Skeletal muscle satellite cell (primary cell): ENCODE data around the gene AADACL3.
"Not testable (repeated sequence)": the region's sequence is repeated elsewhere in the genome, so short reads cannot be mapped to it uniquely, and the experiment has no call there.

Source experiments
- H3K27me3 ChIP-seq: 2 replicates; pipeline ENCODE4 v1.7.0; 2013; ENCODE audit warnings: low read length; ENCODE audit not compliant: control insufficient read depth, insufficient read depth
- H3K36me3 ChIP-seq: 2 replicates; pipeline ENCODE4 v1.7.0; 2013; ENCODE audit warnings: mild to moderate bottlenecking, control low read depth, low read length; ENCODE audit not compliant: insufficient read depth
- H3K4me1 ChIP-seq: 2 replicates; pipeline ENCODE4 v1.7.0; 2013; ENCODE audit warnings: low read length; ENCODE audit not compliant: control insufficient read depth, insufficient read depth
- H3K4me2 ChIP-seq: 2 replicates; pipeline ENCODE4 v1.7.0; 2013; ENCODE audit warnings: mild to moderate bottlenecking, low read length
- H3K4me3 ChIP-seq: 2 replicates; pipeline ENCODE4 v1.7.0; 2013; ENCODE audit warnings: low read length
- H3K9ac ChIP-seq: 2 replicates; pipeline ENCODE4 v1.7.0; 2013; ENCODE audit warnings: mild to moderate bottlenecking, low read depth, low read length, moderate library complexity
- H3K9me3 ChIP-seq: replicated peaks from 2 replicates; pipeline ENCODE4 v1.7.0; 2013; ENCODE audit warnings: mild to moderate bottlenecking, control low read depth, low read length

Gene AADACL3

DNA sequence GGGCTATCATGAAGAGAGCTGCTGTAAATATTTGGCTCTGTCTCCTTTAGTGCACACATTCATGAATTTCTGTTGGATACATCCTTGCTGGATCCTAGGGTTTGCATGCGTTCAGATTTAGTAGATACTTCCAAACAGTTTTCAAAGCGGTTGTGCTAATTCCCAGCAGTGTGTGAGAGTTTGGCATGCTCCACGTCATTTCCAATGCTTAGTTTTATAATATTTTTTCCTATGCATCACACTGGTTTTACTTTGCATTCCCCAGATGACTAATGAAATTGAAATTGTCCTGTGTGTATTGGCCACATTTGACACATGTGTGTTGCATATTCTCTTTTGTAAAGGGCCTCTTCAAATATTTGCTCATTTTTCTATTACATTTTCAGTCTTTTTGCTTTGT, 18.5 kb upstream of the AADACL3 start:
- Histone ChIP-seq H3K9me3 (no peaks in the 10 kb centered on the region), H3K4me1 (no peaks in the 10 kb centered on the region)

DNA sequence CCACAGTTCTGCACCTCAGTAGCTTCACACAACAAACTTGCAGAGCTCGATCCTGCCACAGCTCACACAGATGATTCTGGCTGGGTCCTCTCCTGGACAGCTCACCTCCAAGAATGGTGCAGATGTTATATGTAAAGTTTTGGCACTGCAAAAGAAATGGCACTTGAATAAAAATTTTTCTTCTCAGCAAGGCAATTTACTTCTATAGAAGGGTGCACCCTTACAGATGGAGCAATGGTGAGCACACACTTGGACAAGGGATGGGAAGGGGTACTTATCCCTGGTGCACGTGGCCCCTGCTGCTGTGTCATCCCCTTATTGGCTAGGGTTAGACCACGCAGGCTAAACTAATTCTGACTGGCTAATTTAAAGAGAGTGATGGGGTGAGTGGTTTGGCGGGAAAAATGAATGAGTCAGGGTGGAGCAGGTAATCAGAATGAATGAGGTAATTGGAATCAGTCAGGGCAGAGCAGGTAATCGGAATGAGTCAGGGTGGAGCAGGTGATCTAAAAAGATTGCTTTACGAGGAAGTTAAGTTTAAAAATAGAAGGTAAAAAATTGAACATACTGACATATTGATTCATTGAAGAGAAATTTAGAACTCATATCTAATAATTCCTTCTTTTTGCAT, 12.0 kb upstream of the AADACL3 start:
- Histone ChIP-seq H3K36me3 (no peaks in the 10 kb centered on the region), H3K9me3 (no peaks in the 10 kb centered on the region), H3K4me3 (no peak overlapping the region), H3K27me3 (no peaks in the 10 kb centered on the region), H3K4me1 (no peaks in the 10 kb centered on the region), H3K9ac (no peak overlapping the region), H3K4me2 (no peak overlapping the region)

More for the DNA sequence above, 18.5 kb upstream of the AADACL3 start:
- H3K9ac ChIP-seq, result no peak overlapping the region
- no peaks in the 10 kb centered on the region for H3K27me3 ChIP-seq
- H3K36me3 ChIP-seq, result no peaks in the 10 kb centered on the region
- no peak overlapping the region for H3K4me2 ChIP-seq
- no peak overlapping the region for H3K4me3 ChIP-seq

DNA sequence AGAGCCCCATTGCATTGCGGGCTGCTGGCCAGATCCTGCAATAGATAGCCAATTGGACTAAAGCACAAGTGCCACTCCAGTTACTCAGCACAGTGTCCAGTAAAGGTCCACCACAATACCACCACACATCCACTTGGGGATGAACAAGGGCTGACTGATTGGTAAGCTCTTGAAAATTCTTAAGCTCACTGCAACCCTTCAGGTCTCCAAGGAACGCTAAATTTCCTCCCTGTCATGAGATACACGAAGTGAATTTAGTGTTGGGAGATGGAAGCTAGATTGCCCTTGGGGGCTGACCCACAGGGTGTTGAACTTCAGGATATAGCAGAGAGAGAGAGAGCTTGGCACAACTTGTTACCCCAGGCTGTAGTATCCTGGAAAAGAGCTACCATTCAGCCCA, 9.8 kb upstream of the AADACL3 start:
- Histone ChIP-seq H3K9me3 (no peaks in the 10 kb centered on the region), H3K36me3 (no peaks in the 10 kb centered on the region), H3K4me2 (no peak overlapping the region), H3K4me1 (no peaks in the 10 kb centered on the region), H3K9ac (no peak overlapping the region), H3K27me3 (no peaks in the 10 kb centered on the region), H3K4me3 (no peak overlapping the region)

DNA sequence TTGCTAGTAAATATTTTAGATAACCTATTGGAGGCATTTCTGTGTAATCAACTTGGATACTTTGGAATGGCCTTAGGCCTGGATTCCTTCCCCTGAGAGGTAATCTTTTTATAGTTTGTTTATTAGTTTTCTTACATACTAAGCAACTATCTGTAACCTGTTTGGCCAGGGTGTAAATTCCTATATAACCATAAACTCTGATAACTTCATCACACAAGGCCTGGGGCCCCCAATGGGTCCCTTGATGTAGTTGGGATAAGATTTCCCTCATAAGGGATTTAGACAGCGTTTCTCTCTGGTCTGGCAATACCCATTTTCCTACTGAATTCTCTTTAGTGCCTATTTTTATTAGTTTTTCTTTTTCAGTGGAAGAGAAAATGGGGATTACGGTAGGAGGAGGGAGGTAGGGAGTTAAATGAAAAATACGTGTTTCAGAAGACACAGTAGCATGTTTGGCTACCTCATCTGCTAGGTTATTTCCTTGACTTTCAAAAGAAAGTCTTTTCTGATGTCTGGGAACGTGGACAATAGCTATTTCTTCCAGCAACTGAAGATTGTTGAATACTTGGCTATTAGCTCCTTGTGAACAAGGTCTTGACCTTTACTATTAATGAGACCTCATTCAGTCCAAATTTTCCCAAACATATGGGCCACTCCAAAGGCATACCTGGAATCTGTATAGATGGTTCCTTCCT, 7.4 kb upstream of the AADACL3 start:
- Histone ChIP-seq H3K9ac (no peak overlapping the region), H3K4me3 (no peak overlapping the region), H3K36me3 (no peaks in the 10 kb centered on the region), H3K4me2 (no peak overlapping the region), H3K9me3 (no peaks in the 10 kb centered on the region), H3K27me3 (no peaks in the 10 kb centered on the region), H3K4me1 (no peaks in the 10 kb centered on the region)

DNA sequence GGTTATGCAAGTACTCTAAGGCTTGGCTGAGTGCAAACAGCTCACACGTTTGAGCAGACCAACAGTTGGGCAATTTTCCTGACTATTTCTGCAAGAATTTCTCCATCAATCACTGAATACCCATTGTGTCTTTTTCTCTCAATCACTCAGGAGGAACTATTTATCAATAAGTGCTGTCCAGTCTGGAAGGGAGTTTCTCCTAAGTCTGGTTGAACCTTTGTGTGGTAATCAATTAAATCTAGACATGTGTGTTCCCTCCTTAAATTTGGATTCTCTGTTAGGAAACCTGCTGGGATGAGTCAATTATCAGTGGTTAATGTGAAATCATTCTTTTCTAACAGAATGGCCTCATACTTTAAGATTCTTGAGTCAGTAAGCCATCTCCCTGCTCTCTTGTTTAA, 6.8 kb upstream of the AADACL3 start:
- Histone ChIP-seq H3K9ac (no peak overlapping the region), H3K4me3 (no peak overlapping the region), H3K36me3 (no peaks in the 10 kb centered on the region), H3K4me1 (no peaks in the 10 kb centered on the region), H3K27me3 (no peaks in the 10 kb centered on the region), H3K4me2 (no peak overlapping the region), H3K9me3 (no peaks in the 10 kb centered on the region)

DNA sequence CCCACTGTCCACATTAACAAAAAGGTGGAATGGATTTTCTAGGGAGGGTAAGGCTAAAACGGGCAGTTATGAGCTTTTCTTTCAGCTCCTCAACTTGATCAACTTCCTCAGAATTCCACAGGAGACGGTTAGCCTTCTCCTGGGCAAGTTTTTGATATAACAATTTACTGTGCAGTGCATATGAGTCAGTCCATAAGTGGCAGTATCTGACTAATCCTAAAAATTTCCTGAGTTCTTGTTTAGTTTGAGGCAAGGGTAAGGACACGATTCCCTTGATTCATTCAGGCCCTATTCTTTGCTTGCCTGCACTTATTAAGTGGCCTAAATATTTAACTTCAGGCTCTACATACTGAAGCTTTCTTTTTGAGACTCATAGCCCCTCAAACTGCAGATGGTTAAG, 6.2 kb upstream of the AADACL3 start:
- Histone ChIP-seq H3K4me2 (no peak overlapping the region), H3K36me3 (no peaks in the 10 kb centered on the region), H3K4me1 (no peaks in the 10 kb centered on the region), H3K9ac (no peak overlapping the region), H3K4me3 (no peak overlapping the region), H3K9me3 (no peaks in the 10 kb centered on the region), H3K27me3 (no peaks in the 10 kb centered on the region)

DNA sequence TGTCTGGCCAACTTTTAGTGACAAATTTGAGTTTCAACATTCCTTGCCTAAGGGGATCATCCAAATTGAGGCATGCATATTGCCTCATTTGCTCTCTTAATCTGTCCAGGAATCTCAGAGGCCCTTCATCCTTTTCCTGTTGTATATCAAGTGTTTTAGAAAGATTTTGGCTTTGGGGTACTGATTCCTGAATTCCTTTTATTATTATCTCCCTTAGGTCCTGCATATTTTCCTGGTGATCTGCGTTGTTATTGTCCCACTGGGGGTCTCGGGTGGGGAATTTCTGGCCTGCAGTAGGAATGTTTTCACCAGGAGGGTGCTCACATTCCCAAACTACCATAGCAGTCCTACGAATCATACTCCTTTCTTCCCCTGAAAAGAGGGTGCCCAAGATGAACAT, 4.4 kb upstream of the AADACL3 start:
- Histone ChIP-seq H3K4me1 (no peaks in the 10 kb centered on the region), H3K9me3 (no peaks in the 10 kb centered on the region), H3K36me3 (no peaks in the 10 kb centered on the region), H3K27me3 (no peaks in the 10 kb centered on the region), H3K4me2 (no peak overlapping the region), H3K4me3 (no peak overlapping the region), H3K9ac (no peak overlapping the region)

DNA sequence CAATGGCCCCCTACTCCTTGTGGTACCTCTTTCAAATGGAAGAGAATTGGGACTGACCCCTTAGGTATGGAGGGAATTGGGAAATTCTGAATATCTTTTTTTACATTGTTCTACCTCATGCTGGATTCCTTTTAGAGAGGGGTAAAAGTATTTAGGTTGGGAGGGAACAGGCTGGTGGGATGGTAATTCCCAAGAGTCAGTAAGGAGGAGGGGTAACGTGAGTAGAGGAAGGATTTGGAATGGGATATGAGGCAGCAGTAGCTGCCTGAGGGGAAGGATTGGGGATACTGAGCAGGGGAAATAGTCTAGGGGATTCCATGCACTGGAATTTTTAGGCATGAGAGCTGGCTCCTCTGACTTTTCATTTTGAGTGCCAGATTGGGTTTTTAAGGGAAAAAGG, 3.8 kb upstream of the AADACL3 start:
- H3K27me3 ChIP-seq, result no peaks in the 10 kb centered on the region
- no peak overlapping the region for H3K4me2 ChIP-seq
- no peak overlapping the region for H3K4me3 ChIP-seq
- H3K36me3 ChIP-seq, result no peaks in the 10 kb centered on the region
- no peaks in the 10 kb centered on the region for H3K9me3 ChIP-seq
- no peaks in the 10 kb centered on the region for H3K4me1 ChIP-seq
- H3K9ac ChIP-seq, result no peak overlapping the region

DNA sequence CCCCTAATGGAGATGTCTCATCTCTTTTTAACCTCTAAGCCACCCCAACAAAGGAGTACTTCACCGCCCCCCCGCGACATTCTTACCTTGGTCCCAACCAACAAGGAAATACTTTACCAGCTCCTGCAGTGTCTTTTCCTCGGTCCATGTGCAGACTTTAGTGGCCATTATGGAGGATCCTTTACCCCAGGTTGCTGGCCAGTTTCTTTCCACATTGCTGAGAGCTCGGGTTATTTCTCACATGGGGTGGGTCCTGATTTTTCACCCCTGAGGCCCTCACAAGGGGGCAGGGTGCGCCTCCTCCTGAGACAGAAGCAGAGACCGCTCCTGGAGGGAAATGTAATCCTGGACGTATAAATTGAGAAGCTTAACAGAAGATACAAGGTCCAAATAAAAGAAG, 3.0 kb upstream of the AADACL3 start:
- Histone ChIP-seq H3K4me3 (no peak overlapping the region), H3K9me3 (no peaks in the 10 kb centered on the region), H3K4me1 (no peaks in the 10 kb centered on the region), H3K4me2 (no peak overlapping the region), H3K36me3 (no peaks in the 10 kb centered on the region), H3K27me3 (no peaks in the 10 kb centered on the region), H3K9ac (no peak overlapping the region)

DNA sequence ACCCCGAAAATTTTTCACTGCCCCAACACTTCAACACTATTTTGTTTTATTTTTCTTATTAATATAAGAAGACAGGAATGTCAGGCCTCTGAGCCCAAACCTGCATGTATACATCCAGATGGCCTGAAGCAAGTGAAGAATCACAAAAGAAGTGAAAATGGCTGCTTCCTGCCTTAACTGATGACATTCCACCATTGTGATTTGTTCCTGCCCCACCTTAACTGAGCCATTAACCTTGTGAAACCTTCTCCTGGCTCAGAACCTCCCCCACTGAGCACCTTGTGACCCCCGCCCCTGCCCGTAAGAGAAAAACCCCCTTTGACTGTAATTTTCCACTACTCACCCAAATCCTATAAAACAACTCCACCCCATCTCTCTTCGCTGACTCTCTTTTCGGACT, 2.3 kb upstream of the AADACL3 start:
- not testable (repeated sequence) for H3K4me1 ChIP-seq, H3K36me3 ChIP-seq, H3K4me2 ChIP-seq, H3K27me3 ChIP-seq, H3K9ac ChIP-seq, H3K9me3 ChIP-seq, H3K4me3 ChIP-seq

DNA sequence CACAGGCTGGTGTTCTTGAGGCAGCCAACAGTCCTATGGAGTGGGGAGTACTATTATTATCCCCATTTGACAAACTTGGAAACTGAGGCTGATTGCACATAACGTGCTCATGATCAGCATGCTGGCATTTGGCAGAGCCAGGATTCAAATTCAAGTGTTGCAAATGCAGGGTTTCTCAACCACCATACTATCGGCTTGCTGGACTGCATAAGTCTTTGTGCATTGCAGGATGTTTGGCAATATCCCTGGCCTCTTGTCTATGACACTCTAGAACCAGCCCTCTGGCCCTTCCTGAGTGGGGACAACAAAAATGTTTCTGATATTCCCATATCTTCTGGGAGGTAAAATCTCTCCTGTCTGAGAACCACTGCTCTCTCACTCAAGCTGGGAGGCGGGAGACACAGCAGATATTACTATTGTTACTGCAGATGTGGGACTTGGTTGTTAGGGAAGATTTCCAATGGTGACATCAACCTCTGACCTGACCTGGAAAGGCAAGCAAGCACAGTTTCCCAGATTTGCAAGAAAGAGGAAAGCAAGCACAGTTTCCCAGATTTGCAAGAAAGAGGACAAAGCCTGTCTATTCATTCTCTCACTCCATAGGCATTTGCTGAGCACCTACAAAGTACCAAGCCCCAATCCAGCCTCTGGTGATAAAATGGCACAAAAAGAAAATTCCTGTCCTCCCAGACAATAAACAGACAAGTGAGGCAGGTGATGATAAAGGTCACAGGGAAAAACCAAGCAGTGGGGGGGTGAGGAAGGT, 1.0 kb upstream of the AADACL3 start:
- Histone ChIP-seq H3K4me1 (no peaks in the 10 kb centered on the region), H3K4me3 (no peak overlapping the region), H3K27me3 (no peaks in the 10 kb centered on the region), H3K9ac (no peak overlapping the region), H3K4me2 (no peak overlapping the region), H3K9me3 (no peaks in the 10 kb centered on the region), H3K36me3 (no peaks in the 10 kb centered on the region)
